Activated CD8-positive, alpha-beta memory T cell treated with anti-CD3 and anti-CD28 coated beads, Interleukin-2, amount 10 ng/mL, durations not matched to agents 7 days and 5 days (primary cell): ENCODE results near the gene GRPEL1. TPM values are rescaled to one million over a fixed set of nuclear protein-coding genes. Genes with fewer than 3 reads are reported as not detected.
"Not testable (repeated sequence)": the region's sequence is repeated elsewhere in the genome, so short reads cannot be mapped to it uniquely, and the experiment has no call there.

Source experiments
- ATAC-seq: fragments of 150-1000 bp; cut with Tn5 transposase; one replicate; pipeline ENCODE4 v1.10.0; 2021; ENCODE audit warnings: moderate library complexity
- CTCF ChIA-PET: fragments of 350-600 bp; sonication (Branson Sonifier 250); formaldehyde crosslinking; loops from one replicate; lab custom pipeline; 2021; ENCODE audit warnings: antibody characterized with exemption; lab: Charles Lee
- DNase-seq: peaks from one replicate; pipeline ENCODE4 v3.0.0-alpha.2; 2020
- H3K27ac Mint-ChIP-seq: one replicate; pipeline ENCODE4 v1.8.0; 2021; ENCODE audit warnings: mild to moderate bottlenecking, mixed read lengths
- H3K27me3 Mint-ChIP-seq: one replicate; pipeline ENCODE4 v1.8.0; 2021; ENCODE audit warnings: mixed read lengths
- H3K36me3 Mint-ChIP-seq: one replicate; pipeline ENCODE4 v1.8.0; 2021; ENCODE audit warnings: mild to moderate bottlenecking, mixed read lengths
- H3K4me1 Mint-ChIP-seq: one replicate; pipeline ENCODE4 v1.8.0; 2021; ENCODE audit warnings: mixed read lengths
- H3K4me3 Mint-ChIP-seq: one replicate; pipeline ENCODE4 v1.8.0; 2021; ENCODE audit warnings: mild to moderate bottlenecking, moderate library complexity, mixed read lengths
- H3K9me3 Mint-ChIP-seq: one replicate; pipeline ENCODE4 v1.8.0; 2022; ENCODE audit warnings: low read depth, mixed read lengths
- total RNA-seq, 2 experiments: library from RNA; stranded (reverse); gene quantifications; one replicate each; pipeline ENCODE4 v1.2.3, GENCODE V29; 2021

Gene GRPEL1
- total RNA-seq, 2 experiments from 2014 or later = 40.0 to 59.9 TPM

DNA sequence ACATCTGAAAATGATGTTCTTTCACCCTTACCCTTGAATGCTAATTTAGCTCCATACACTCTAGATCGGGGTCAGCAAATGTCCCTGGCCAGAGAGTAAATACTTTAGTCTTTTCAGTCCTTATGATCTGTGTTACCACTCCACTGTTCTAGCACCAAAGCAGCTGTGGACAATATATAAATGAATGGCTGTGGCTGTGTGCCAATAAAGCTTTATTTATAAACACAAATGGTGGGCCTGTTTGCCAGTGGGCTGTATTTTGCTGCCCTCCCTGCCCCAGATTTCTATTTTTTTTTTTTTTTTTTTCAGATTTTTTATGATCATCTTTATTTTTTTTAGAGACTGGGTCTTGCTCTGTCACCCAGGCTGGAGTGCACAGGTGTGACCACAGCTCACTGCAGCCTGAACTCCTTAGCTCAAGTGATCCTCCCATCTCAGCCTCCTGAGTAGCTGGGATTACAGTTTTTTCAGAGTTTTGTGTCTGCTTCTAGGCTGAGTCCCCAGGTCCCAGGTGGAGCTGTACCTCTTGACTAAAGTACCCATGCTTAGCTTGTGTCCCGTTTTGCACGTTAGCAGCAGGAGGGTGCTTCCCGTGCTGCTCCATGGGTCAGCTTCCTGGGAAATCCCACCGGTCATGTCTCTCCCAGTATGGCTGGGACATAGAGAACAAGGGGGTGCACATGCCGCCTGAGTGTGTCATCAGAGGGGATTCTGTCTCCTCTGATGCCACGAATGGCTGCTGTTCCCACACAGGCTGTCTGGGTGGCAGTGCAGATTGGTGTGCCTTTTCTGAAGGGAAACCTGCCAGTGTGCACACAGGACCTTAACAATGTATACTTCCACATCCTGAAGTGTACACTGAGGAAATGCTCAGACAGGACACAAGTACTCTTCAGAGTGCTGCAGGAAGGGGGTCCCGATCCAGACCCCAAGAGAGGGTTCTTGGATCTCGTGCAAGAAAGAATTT is 16.0 kb upstream of the GRPEL1 start:
- Mint-ChIP-seq H3K4me1 (no peaks in the 10 kb centered on the region), H3K27me3 (peaks cover 62% of the 10 kb centered on the region), H3K9me3 (no peaks in the 10 kb centered on the region), H3K36me3 (peaks cover 2% of the 10 kb centered on the region), H3K27ac (no peak overlapping the region), H3K4me3 (no peak overlapping the region)
- no peak for ATAC-seq
- DNase-seq = no peak
- CTCF ChIA-PET = interaction anchor here (0.7 to 3.2 kb wide), 7 partner anchors 9 to 426 kb away, joined by 3 to 19 read pairs (median 3); no protein-coding TSS in a partner anchor

GRCh38 chr4:7079909-7080308 is 12.0 kb upstream of the GRPEL1 start:
- not testable (repeated sequence) for H3K36me3 Mint-ChIP-seq, H3K9me3 Mint-ChIP-seq

DNA sequence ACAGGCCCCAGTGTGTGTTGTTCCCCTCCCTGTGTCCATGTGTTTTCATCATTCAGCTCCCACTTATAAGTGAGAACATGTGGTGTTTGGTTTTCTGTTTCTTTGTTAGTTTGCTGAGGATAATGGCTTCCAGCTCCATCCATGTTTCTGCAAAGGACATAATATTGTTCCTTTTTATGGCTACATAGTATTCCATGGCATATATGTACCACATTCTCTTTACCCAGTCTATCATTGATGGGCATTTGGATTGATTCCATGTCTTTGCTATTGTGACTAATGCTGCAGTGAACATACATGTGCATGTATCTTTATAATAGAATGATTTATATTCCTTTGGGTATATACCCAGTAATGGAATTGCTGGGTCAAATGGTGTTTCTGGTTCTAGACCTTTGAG is 11.6 kb upstream of the GRPEL1 start:
- not testable (repeated sequence) for H3K4me3 Mint-ChIP-seq, H3K4me1 Mint-ChIP-seq, DNase-seq, H3K36me3 Mint-ChIP-seq, ATAC-seq, H3K9me3 Mint-ChIP-seq, H3K27ac Mint-ChIP-seq
- peaks cover 43% of the 10 kb centered on the region for H3K27me3 Mint-ChIP-seq
- CTCF ChIA-PET = interaction anchor here (1.4 to 2.7 kb wide), 2 partner anchors 10 to 12 kb away, joined by 6 to 7 read pairs; partner anchors contain the start of gene GRPEL1

More at GRCh38 chr4:7079909-7080308, 12.0 kb upstream of the GRPEL1 start:
- not testable (repeated sequence) for ATAC-seq, DNase-seq, H3K4me3 Mint-ChIP-seq, H3K4me1 Mint-ChIP-seq, H3K27ac Mint-ChIP-seq
- CTCF ChIA-PET = interaction anchor here (0.6 to 2.7 kb wide), 3 partner anchors 10 to 230 kb away, joined by 3 to 7 read pairs (median 6); partner anchors contain the start of gene GRPEL1
- peaks cover 47% of the 10 kb centered on the region for H3K27me3 Mint-ChIP-seq

- Mint-ChIP-seq H3K27ac (no peak overlapping the region), H3K36me3 (no peaks in the 10 kb centered on the region), H3K27me3 (peaks cover 35% of the 10 kb centered on the region), H3K9me3 (no peaks in the 10 kb centered on the region), H3K4me3 (no peak overlapping the region), H3K4me1 (no peaks in the 10 kb centered on the region)
- DNase-seq (no peak), ATAC-seq (no peak)
- CTCF ChIA-PET = interaction anchor here (2.7 kb wide), 1 partner anchor 8 kb away, joined by 7 read pairs; no protein-coding TSS in a partner anchor
These were observed 10.2 kb upstream of the GRPEL1 start for GRCh38 chr4:7078025-7078424.

DNA sequence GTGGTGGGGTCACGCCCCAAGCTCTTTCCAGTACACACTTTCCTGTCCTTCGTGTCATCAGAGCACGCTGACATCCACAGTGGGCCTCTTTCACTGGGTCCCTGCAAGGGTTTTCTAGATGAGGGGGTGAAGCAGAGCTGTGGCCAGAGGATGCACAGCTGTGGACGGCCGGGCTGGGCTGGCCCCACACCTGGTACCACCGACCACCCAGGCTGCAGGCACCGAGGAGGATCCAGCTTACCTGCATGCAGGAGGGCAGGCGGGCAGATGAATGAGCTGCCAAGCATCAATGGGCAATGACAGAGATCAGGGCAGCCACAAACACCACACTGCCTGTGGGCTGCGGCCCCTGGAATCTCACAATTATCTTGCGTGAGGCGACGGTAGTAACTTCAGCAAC is 9.5 kb upstream of the GRPEL1 start:
- H3K27me3 Mint-ChIP-seq = peaks cover 32% of the 10 kb centered on the region
- H3K4me1 Mint-ChIP-seq = no peaks in the 10 kb centered on the region
- no peak overlapping the region for H3K4me3 Mint-ChIP-seq
- no peak overlapping the region for H3K27ac Mint-ChIP-seq
- no peak for ATAC-seq
- H3K9me3 Mint-ChIP-seq = no peaks in the 10 kb centered on the region
- CTCF ChIA-PET = no interaction called here
- H3K36me3 Mint-ChIP-seq = no peaks in the 10 kb centered on the region
- no peak for DNase-seq

GRCh38 chr4:7076696-7077082 is 8.8 kb upstream of the GRPEL1 start:
- H3K4me1 Mint-ChIP-seq = no peaks in the 10 kb centered on the region
- peaks cover 32% of the 10 kb centered on the region for H3K27me3 Mint-ChIP-seq
- no peak overlapping the region for H3K27ac Mint-ChIP-seq
- DNase-seq (no peak), ATAC-seq (no peak)
- CTCF ChIA-PET = no interaction called here
- H3K9me3 Mint-ChIP-seq = no peaks in the 10 kb centered on the region
- H3K36me3 Mint-ChIP-seq = no peaks in the 10 kb centered on the region
- H3K4me3 Mint-ChIP-seq = no peak overlapping the region

DNA sequence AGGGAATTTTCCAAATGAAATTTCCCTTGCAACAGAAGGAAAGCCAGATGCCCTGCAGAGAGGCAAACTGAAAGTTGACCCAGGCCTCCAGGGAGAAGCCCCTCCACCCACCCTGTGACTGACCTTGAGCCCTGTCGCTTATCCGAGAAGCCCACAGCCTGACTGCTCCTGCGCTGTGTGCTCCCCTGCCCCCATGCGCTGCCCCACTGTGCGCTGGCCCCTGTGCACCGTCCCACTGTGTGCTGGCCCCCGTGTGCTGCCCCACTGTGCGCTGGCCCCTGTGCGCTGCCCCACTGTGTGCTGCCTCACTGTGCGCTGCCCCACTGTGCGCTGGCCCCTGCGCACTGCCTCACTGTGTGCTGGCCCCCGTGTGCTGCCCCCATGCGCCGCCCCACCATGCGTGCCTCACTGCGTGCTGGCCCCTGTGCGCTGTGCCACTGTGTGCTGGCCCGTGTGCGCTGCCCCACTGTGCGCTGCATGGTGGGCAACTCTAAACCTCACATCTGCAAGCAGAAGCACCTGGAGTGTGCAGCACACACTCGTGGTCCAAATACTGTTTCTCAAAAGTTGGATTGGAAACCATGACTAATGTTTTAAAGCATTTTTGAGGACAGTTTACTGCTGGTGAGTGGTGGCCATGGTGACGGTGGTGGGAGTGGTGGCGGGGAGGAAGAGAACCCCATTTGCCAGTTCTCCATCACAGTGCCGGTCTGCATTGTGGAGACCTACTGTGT is 8.3 kb upstream of the GRPEL1 start:
- Mint-ChIP-seq H3K4me3 (no peak overlapping the region), H3K4me1 (no peaks in the 10 kb centered on the region), H3K36me3 (no peaks in the 10 kb centered on the region), H3K27me3 (peaks cover 31% of the 10 kb centered on the region), H3K27ac (no peak overlapping the region), H3K9me3 (no peaks in the 10 kb centered on the region)
- CTCF ChIA-PET = no interaction called here
- no peak for DNase-seq
- no peak for ATAC-seq

DNA sequence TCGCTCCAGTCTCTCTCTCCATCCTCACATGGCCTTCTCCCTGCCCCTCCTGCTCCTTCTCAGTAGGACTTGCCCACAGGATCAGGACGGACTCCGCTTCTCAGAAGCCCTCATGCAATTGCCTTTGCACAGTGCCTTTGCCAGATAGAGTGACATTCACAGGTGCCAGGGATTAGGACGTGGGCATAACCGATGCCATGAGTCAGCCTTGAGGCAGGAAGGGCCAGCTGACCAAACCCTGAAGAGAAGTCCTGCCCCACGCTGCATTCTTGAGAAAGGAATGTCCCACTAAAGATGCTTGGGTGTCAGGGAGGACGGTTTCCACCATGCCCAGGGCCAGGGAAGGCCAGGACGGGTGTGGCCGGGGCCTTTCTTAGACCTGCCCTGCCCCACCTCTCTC is 6.6 kb upstream of the GRPEL1 start:
- Mint-ChIP-seq H3K36me3 (no peaks in the 10 kb centered on the region), H3K4me1 (peaks cover 7% of the 10 kb centered on the region), H3K27me3 (peaks cover 18% of the 10 kb centered on the region), H3K9me3 (no peaks in the 10 kb centered on the region), H3K4me3 (no peak overlapping the region), H3K27ac (no peak overlapping the region)
- DNase-seq = no peak
- no peak for ATAC-seq
- CTCF ChIA-PET = interaction anchor here (1.0 to 1.2 kb wide), 3 partner anchors 9 to 339 kb away, joined by 3 read pairs; a partner anchor contains a TSS

GRCh38 chr4:7073526-7074390 is 5.9 kb upstream of the GRPEL1 start:
- Mint-ChIP-seq H3K27me3 (peaks cover 14% of the 10 kb centered on the region), H3K36me3 (no peaks in the 10 kb centered on the region), H3K4me3 (no peak overlapping the region), H3K27ac (no peak overlapping the region), H3K4me1 (peaks cover 12% of the 10 kb centered on the region), H3K9me3 (no peaks in the 10 kb centered on the region)
- DNase-seq (no peak), ATAC-seq (no peak)
- CTCF ChIA-PET = interaction anchor here (1.1 to 3.8 kb wide), 4 partner anchors 9 to 354 kb away, joined by 3 to 19 read pairs (median 4); a partner anchor contains a TSS

- Mint-ChIP-seq H3K4me1 (peaks cover 15% of the 10 kb centered on the region), H3K4me3 (no peak overlapping the region), H3K36me3 (no peaks in the 10 kb centered on the region), H3K27me3 (peaks cover 14% of the 10 kb centered on the region), H3K9me3 (no peaks in the 10 kb centered on the region), H3K27ac (no peak overlapping the region)
- no peak for ATAC-seq
- DNase-seq = no peak
- CTCF ChIA-PET = interaction anchor here (1.1 to 3.8 kb wide), 4 partner anchors 10 to 353 kb away, joined by 3 to 19 read pairs (median 8); a partner anchor contains a TSS
These were observed 5.2 kb upstream of the GRPEL1 start for GRCh38 chr4:7073059-7073458.

DNA sequence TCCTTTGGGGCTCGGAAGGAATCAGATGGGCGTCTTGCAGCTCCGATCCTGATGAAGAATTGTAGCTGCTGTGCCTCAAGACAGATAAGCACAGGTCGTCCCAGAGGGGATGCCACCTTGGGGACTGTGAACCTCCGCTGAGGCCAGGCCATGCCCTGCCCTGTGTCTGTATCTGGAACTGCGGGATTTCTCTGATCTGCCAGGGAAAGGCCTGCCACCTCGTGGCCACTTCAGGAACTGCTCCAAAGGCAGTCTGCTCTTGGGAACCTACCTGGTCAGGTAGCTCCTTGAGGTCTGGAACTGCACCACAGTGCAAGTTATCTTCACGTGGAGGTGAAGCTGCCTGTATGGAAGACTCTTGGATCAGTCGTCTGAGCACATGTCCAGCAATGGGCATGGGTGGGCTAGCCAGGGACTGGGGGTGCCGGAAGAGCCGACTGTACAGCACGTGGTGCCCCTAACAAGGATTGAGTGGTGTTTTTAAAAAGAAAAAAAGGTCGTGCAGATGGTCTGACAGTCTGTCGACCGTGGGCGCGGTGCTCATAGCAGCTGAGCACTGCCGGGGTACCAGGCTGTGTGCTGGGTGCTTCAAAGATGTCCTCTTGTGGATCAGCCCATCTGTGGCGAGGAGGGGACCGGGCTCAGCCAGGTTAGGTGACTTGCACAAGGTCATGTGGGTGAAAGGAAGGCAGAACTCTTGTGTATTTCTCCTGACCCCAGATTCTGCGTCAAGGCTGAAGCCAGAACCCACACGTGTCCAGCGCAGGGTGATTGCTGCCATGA is 3.1 kb upstream of the GRPEL1 start:
- peaks cover 5% of the 10 kb centered on the region for H3K36me3 Mint-ChIP-seq
- no peaks in the 10 kb centered on the region for H3K9me3 Mint-ChIP-seq
- peaks cover 14% of the 10 kb centered on the region for H3K27me3 Mint-ChIP-seq
- H3K4me3 Mint-ChIP-seq = no peak overlapping the region
- H3K27ac Mint-ChIP-seq = no peak overlapping the region
- H3K4me1 Mint-ChIP-seq = peaks cover 32% of the 10 kb centered on the region
- DNase-seq = peak; percentile 89
- peak; percentile 24 for ATAC-seq
- CTCF ChIA-PET = interaction anchor here (0.6 to 11.0 kb wide), 38 partner anchors 8 to 396 kb away, joined by 3 to 153 read pairs (median 4); partner anchors contain the start of genes BLOC1S4, MRFAP1L1, TADA2B and TBC1D14

GRCh38 chr4:7068883-7069282 is 1.0 kb upstream of the GRPEL1 start:
- CTCF ChIA-PET = interaction anchor here (0.6 to 11.0 kb wide), 17 partner anchors 9 to 734 kb away, joined by 3 to 153 read pairs (median 8); partner anchors contain the start of genes BLOC1S4 and TADA2B
- peak overlapping the region; percentile 87 for H3K4me3 Mint-ChIP-seq
- DNase-seq (no peak), ATAC-seq (no peak)
- H3K36me3 Mint-ChIP-seq = peaks cover 16% of the 10 kb centered on the region
- H3K27ac Mint-ChIP-seq = peak overlapping the region; percentile 93
- H3K9me3 Mint-ChIP-seq = no peaks in the 10 kb centered on the region
- peaks cover 14% of the 10 kb centered on the region for H3K27me3 Mint-ChIP-seq
- peaks cover 40% of the 10 kb centered on the region for H3K4me1 Mint-ChIP-seq
